HG03469 (cell line): ENCODE measurements around the gene COL2A1.

Experiments used
- ATAC-seq: cut with Tn5 transposase; IDR thresholded peaks from one replicate; pipeline ENCODE4 v1.9.1; 2021; ENCODE audit warnings: mild to moderate bottlenecking, moderate library complexity, moderate number of reproducible peaks; ENCODE audit not compliant: unreplicated experiment

Gene COL2A1

GRCh38 chr12:47991106-47992061 lies 12.9 kb downstream of the COL2A1 start:
- ATAC-seq = no peak

GRCh38 chr12:47990351-47991105 lies 13.7 kb downstream of the COL2A1 start:
- ATAC-seq = peak; percentile 95

- no peak for ATAC-seq
Observed at GRCh38 chr12:47989666-47990065, 14.6 kb downstream of the COL2A1 start.

GRCh38 chr12:47989023-47989417 lies 15.3 kb downstream of the COL2A1 start:
- ATAC-seq = no peak

GRCh38 chr12:47988073-47989022 lies 15.9 kb downstream of the COL2A1 start:
- no peak for ATAC-seq

GRCh38 chr12:47987411-47988072 lies 16.7 kb downstream of the COL2A1 start:
- ATAC-seq = no peak

DNA sequence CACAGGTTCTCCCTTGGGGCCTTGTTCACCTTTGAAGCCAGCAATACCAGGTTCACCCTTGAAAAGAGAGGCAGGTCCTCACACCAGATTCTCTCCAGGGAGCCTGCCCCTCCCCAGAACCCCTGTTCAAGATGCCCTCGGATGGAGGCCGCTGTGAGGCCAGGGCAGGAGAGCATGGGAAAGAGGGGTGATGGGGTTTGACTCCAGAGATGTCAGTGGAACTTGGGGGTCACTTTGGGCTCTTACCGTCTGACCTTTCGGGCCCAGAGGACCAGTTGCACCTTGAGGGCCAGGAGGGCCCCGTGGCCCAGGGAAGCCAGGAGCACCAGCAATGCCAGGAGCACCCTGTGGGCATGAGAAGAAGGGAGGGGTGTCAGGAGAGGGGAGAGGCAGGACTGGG lies 17.4 kb downstream of the COL2A1 start:
- no peak for ATAC-seq

- no peak for ATAC-seq
Observed at GRCh38 chr12:47986291-47986660, 18.0 kb downstream of the COL2A1 start.

DNA sequence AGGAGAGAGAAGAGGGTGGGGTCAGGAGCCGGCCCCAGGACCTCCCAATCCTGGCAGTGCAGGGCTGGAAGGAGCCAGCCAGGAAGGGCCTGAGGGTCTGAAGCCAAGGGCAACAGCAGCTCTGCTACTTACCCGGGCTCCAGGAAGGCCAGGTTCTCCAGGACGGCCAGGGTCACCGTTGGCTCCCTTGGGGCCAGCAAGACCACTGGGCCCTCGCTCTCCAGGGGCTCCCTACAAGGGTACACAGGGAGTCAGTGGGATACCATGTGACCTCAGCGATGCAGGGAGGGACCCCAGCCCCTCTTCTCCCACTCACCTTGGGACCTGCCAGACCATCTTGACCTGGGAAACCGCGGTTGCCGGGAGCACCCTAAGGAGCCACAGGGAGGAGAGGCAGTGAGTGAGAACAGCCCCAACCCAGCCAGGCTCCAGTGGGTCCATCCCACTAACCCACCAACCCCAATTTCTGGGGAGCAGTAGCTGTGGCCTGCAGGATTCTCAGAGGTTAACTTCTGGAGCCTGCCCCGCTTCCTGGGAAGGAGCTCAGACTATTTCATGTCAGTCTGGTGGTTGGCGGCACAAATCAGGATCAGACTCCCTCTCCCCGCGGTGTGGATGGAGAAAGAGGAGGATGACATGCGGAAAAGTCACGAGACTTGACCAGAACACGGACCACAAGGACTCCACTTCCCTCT lies 18.5 kb downstream of the COL2A1 start:
- ATAC-seq = no peak

- ATAC-seq = no peak
Observed at GRCh38 chr12:47984331-47984801, 19.9 kb downstream of the COL2A1 start.

DNA sequence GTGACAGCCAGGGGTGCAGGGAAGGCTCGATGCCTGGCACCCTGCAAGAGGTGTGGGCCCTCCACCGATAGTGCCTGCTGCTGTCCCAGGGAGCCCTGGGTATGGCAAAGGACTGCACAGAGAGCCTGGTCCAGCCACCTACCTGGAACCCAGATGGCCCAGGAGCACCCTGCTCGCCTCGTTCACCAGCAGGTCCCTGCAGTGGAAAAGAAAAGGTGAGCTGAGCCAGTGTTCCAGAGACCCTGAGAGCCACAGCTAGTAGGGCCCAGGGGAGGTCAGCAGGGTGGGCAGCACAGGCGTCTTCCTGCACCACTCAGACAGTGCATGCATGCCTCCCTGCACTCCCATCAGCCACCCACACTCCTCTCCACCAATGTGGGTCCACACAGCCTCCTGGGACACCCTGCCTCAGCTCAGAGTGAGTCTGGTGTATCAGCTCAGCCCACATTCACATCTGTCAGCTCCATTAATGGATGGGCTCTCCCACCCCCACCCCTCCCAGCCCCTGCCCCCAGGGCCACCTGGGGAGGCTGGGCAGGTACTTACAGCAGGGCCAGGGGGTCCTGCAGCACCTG lies 20.6 kb downstream of the COL2A1 start:
- no peak for ATAC-seq

DNA sequence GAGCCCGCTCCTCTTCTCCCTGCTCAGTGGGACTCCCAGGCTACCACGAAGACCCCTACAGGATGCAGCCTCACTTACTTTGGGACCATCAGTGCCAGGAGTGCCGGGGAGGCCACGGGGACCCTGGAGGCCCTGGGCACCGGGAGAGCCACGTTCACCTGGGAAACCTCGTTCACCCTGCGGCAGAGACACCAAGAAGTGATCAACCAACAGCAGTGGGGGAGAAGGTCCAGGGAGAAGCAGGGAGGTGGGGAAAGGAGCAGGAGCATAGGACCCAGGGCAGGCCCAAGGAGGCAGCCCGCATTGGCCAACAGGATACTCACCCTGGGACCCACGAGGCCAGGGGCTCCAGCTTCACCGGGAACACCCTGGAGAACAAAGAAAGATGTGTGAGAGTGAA lies 21.5 kb downstream of the COL2A1 start:
- no peak for ATAC-seq

GRCh38 chr12:47982311-47982710 lies 22.0 kb downstream of the COL2A1 start:
- no peak for ATAC-seq

DNA sequence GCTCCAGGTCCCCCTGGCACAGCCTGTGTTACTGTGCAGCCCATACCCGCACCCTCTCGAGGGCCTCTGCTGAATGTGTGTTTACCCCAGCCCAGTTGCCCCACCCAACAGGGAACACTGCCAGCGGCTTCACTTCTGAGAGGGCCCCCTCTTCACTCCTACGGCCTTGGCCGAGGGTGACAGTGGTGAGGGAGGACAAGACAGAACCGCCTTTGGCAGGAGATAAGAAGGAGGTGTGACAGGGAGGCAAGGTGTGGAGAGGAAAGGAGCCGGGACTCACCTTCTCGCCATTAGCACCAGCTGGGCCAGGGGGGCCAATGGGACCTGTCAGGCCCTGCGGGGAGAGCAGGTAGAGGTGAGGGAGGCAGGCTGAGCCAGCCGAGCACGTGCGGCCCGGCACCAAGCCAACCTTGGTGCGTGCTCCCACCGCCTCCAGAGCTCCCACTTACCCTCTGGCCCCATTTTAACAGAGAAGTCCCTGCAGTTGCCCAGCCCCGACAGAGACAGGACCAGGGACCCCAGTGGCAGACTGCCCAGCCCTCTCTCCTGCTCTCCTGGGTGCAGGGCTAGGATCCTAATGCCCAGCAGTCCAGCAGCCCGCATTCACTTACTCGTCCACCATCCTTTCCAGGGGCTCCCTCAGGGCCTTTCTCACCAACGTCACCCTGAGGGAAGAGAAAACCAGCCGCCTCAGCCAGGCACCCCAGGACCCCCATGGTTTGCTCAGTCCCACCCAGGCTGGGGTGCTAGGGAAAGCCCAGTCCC lies 22.6 kb downstream of the COL2A1 start:
- ATAC-seq = no peak

DNA sequence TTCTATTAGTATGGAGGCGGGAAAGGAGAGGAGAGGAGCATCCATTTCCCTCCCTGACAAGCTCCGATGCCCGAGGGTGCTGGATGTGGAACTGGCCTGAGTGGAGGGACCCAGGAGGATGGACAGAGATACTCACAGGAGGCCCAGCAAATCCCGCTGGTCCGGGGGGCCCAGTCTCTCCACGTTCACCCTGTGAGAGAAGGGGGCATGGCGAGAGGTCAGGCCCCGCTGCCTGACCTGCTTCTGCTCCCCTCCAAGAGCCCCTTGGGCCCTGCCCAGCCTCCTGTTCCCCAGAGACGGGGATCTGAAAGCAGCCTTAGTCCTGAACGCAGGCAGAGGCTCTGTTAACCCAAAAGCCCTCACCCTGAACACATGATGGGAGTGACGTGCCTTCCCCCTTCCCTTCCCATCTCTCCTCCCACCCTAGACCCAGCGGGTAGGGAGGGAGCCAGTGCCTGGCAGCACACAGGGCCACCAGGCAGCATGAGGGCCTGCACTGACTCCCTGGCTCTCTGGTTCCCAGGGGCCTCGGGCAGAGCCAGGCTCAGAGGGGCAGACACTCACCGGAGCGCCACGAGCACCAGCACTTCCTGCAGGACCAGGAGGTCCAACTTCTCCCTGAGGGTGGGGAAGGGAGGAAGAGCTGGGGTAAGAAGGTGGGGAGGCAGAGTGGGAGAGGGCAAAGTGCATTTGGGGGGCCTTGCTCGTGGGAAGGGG lies 23.3 kb downstream of the COL2A1 start:
- no peak for ATAC-seq

DNA sequence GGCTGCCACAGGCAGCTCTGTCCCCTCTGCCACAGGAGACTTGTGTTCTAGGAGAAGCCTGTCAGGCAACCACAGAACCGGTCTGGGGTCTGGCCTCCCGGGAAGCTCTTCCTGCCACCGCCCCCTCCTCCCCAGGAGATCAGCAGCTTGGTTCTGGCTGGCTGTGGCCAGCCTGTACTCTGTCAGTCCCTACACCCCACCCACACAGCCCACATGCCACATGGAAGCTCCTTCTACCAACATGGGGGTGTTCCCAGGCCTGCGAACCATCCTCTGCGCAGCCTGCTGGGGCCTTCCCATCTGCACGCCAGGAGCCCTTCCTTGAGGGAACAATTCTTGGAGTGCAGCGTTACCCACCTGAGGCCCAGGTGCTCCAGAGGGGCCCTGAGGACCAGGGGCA lies 24.1 kb downstream of the COL2A1 start:
- no peak for ATAC-seq

GRCh38 chr12:47979686-47980085 lies 24.6 kb downstream of the COL2A1 start:
- ATAC-seq = no peak

DNA sequence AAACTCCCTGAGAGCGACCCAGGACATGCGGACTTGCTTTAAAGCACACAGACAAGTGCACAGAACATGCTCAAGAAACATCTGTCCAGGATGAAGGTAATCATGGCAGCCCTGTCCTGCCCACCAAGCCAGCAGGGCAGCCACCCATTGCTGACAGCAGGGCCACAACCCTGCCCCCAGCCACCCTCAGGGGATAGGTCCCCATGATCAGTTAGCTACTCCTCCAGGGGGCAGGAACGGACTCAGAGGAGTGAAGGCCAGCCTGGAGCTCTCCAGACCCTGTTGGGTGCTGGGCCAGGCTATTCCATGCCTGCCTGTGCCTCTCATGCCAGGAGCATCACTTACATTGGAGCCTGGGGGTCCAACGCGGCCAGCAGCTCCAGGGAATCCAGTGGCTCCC lies 25.1 kb downstream of the COL2A1 start:
- ATAC-seq = no peak
